ENCODE data around the gene SON.
A peak's percentile ranks its signal among the peaks of the same experiment; 100 is the strongest.
"Not testable (repeated sequence)": the region's sequence is repeated elsewhere in the genome, so short reads cannot be mapped to it uniquely, and the experiment has no call there.

SON gene

DNA sequence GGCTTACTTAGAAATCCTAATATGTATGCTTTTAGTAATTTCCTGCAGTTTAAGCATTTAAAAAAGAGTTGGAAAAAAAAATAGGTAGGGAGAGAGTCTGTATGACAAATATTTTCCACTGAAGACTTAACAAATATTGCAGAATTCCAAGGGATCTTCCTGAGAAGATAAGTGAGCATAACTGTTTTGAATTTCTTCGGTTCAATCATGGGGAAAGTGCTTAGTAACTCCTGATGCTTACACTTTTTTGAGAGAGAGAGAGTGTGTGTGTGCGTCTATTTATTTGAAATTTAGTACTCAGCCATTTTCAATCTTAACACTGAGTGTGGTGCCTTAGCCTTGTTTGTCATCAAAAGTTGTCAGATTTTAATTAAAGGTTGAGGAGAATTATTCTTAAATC lies 18.5 kb downstream of the SON start:
- in situ Hi-C loops (cut with HindIII; ENCODE audit: low pct_unique_long_range_greater_than_20kb, low sequenced_read_pairs): no loop called here
- DNase-seq (ENCODE audit: low read depth in 1 of 2, low spot score in 1 of 2): no peak
- TF ChIP-seq JUND (IDR thresholded peaks at IDR 0.05; ENCODE audit: low read depth): no peak

DNA sequence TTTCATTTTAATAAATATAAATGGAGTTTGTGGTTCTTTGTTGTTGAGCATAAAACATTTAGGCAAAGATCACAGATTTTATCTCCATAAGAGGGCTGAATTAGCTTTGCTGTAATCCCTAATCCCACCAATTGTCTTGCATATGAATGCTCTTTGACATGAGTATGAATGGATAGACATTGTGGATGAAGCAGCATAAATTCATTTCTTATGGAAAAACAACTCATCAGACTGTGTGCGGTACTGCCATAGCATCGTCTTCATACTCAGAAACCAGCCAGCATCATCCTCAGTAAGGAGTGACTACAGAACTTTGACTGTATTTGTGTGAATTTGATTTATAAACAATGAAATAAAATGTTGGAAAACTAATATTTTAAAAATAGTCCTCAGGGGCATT lies 19.6 kb downstream of the SON start:
- TF ChIP-seq JUND (IDR thresholded peaks at IDR 0.05; ENCODE audit: low read depth): no peak
- in situ Hi-C loops (cut with HindIII; ENCODE audit: low pct_unique_long_range_greater_than_20kb, low sequenced_read_pairs): no loop called here
- no peak for DNase-seq (ENCODE audit: low read depth in 1 of 2, low spot score in 1 of 2)

DNA sequence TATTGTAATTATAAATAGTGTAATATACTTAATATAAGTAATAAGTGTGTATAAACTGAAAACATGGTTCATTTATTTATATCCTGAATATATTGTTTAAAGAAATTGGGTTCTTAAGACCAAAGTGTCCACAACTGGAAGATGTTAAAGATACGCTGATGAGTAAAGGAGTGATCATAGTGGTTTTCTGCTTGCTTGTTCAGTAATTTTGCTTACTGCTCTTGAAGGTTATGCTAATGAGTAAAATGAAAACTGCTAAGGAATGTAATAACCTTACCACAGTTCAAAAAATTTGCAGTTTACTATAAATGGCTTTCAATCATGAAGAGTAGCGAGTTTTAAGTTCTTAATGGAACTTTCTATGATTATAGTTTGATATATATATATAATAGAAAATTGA lies 23.7 kb downstream of the SON start:
- in situ Hi-C loops (cut with HindIII; ENCODE audit: low pct_unique_long_range_greater_than_20kb, low sequenced_read_pairs): no loop called here
- no peak for TF ChIP-seq JUND (IDR thresholded peaks at IDR 0.05; ENCODE audit: low read depth)
- DNase-seq (ENCODE audit: low read depth in 1 of 2, low spot score in 1 of 2): no peak

DNA sequence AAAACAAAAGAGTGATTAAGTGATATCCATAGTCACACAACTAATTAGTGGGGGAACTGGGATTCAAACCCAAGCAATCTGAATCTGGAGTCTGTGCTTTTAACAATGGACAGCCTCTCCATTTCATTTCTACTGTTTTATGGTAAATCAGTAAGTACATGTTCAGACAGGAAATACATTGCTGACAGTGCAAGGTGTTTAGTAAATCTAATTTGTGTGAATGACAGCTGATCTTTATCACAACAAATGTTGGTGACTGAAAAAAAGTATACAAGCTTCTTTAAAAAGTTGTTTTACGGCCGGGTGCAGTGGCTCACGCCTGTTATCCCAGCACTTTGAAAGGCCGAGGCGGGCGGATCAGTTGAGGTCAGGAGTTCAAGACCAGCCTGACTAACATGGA lies 25.1 kb downstream of the SON start:
- no peak for TF ChIP-seq JUND (IDR thresholded peaks at IDR 0.05; ENCODE audit: low read depth)
- in situ Hi-C loops (cut with HindIII; ENCODE audit: low pct_unique_long_range_greater_than_20kb, low sequenced_read_pairs): no loop called here
- DNase-seq (ENCODE audit: low read depth in 1 of 2, low spot score in 1 of 2): no peak

DNA sequence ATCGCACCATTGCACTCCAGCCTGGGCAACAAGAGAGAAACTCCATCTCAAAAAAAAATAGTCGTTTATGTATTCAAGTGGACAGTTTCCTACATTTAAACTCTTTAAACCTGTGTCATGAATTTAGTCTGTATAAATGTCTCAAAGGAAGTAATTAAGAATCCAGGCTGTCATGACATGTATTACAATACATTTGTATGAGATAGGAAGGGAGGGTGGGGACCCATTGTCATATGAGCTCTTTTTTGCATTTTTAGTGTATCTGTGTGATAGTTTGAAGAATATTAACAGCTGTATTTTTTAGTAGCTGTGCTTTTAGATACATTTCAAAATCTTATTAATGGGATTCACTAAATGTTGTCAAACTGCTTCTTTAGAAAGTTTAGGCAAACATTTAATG lies 25.6 kb downstream of the SON start:
- no peak for TF ChIP-seq JUND (IDR thresholded peaks at IDR 0.05; ENCODE audit: low read depth)
- in situ Hi-C loops (cut with HindIII; ENCODE audit: low pct_unique_long_range_greater_than_20kb, low sequenced_read_pairs): no loop called here

DNA sequence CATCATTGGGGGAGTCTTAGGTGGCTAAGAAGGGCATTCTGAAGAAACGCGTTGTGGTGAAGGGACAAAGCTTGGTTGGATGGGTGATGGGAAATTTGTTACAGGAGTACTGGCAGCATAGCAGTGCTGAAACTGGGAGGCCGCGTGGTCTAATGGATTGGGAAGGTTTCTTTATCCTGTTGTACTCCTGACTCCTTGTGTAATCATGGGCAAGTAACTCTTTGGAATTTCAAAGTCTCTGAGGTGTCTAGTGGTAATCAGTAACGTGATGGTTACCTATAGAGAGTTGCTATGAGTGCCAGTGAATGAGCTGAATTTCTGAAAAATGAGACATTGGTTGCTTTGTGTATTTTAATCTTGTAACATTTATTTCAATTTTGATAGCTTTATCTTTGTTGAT lies 27.2 kb downstream of the SON start:
- DNase-seq (ENCODE audit: low read depth in 1 of 2, low spot score in 1 of 2): no peak
- in situ Hi-C loops (cut with HindIII; ENCODE audit: low pct_unique_long_range_greater_than_20kb, low sequenced_read_pairs): no loop called here
- TF ChIP-seq JUND (IDR thresholded peaks at IDR 0.05; ENCODE audit: low read depth): no peak

More for the DNA sequence above, 25.6 kb downstream of the SON start:
- DNase-seq (ENCODE audit: low read depth in 1 of 2, low spot score in 1 of 2): no peak

DNA sequence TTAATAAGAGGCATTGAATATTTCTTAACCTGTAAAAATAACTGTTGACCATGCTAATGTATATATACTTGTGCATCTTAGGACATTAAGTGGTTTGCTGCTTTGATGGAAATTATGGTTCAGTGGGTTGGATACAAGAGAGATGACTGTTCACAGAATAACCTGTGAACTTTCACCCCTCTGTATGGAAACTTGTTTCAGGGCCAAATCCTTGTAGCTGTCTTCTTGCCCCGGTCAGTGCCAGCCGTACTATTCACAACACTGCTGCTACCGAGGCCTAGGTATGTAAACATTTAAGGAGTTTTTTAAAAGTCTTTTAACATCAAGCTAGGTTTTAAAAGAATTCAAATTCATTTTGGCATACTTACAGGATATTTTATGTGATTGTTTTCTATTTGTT lies 29.5 kb downstream of the SON start:
- in situ Hi-C loops (cut with HindIII; ENCODE audit: low pct_unique_long_range_greater_than_20kb, low sequenced_read_pairs): no loop called here
- no peak for TF ChIP-seq JUND (IDR thresholded peaks at IDR 0.05; ENCODE audit: low read depth)
- no peak for DNase-seq (ENCODE audit: low read depth in 1 of 2, low spot score in 1 of 2)

DNA sequence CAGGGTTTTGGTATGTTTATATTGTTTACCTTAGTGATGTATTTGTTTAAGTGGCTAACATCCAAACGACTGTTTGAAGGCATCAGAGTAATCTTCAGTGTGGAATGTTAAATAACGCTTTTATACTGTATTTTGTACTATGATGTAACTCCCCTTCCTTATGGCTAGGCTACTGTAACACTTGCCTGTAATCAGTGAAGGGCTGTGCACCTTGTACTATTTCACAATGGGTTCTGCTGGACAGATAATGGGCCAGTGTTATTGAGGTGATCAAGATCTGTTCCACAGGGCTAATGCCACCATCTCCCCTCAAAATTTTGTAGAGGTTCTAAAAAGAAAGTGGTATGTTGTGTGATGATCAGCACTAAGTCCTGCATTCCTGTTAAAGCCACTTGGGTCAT lies 33.9 kb downstream of the SON start:
- in situ Hi-C loops (cut with HindIII; ENCODE audit: low pct_unique_long_range_greater_than_20kb, low sequenced_read_pairs): not testable (repeated sequence)
- peak; percentile 24; the same call in 1 of the 2 replicates for TF ChIP-seq JUND (IDR thresholded peaks at IDR 0.05; ENCODE audit: low read depth)
- DNase-seq (ENCODE audit: low read depth in 1 of 2, low spot score in 1 of 2): peak in 1 of 2 experiments; percentile 44

DNA sequence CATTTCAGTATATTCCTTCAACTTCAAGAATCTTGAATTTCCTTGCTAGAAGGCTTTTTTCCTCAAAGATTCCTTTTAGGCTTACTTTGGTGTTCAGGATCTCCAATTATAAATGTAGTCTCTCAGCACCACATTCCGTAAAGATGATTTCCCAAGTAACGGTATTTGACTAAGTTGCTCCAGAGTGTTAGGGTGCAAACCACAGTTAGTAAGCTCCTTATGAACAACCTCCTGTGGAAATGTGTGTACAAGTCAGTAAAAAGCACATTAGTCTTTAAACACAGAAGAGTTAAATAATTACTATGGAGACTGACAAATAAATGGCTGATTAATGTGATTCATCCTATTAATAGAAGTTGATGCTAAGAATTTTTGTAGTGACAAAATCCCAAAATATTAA lies 35.4 kb downstream of the SON start:
- TF ChIP-seq JUND (IDR thresholded peaks at IDR 0.05; ENCODE audit: low read depth): no peak
- in situ Hi-C loops (cut with HindIII; ENCODE audit: low pct_unique_long_range_greater_than_20kb, low sequenced_read_pairs): no loop called here
- DNase-seq (ENCODE audit: low read depth in 1 of 2, low spot score in 1 of 2): no peak

DNA sequence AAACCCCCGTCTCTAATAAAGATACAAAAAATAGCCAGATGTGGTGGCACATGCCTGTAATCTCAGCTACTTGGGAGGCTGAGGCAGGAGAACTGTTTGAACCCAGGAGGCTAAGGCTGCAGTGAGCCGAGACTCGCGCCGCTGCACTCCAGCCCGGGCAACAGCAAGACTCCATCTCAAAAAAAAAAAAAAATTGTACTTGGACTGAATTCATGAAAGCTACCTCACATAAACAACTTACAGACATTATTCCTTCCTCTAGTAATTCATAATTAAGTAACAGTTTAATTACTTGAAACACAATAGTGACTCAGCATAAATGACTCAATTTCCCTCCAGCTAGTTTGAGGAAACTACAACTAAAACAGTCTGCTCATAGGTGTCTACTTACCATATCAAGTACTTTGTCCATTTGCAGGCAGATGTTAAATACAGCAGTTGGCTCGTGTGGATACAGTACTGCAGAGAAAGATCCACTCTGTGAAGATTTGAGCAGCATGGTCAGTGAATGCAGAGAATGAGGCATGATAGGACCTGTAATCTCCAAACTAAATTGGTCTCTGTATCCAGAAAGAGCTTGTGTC lies 36.2 kb downstream of the SON start:
- in situ Hi-C loops (cut with HindIII; ENCODE audit: low pct_unique_long_range_greater_than_20kb, low sequenced_read_pairs): no loop called here
- no peak for TF ChIP-seq JUND (IDR thresholded peaks at IDR 0.05; ENCODE audit: low read depth)
- no peak for DNase-seq (ENCODE audit: low read depth in 1 of 2, low spot score in 1 of 2)

DNA sequence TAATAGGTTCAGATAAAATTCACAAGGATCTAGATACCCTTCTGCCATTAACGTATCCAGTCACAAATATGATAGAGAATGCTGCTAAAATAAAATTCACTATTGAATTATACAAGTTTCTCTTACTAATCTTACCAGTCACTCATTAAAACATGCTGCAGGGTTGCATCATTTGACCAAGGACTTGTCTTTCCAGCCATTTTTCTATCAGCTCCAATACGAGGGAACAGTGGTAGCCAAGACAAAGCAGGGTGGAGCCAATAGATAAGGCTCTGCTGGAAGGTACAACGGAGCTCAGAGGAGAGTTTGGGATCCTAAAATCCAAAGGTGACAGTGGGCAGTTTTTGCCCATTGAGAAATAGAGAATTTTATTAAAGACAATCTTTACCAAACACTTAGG lies 41.6 kb downstream of the SON start:
- in situ Hi-C loops (cut with HindIII; ENCODE audit: low pct_unique_long_range_greater_than_20kb, low sequenced_read_pairs): no loop called here
- TF ChIP-seq JUND (IDR thresholded peaks at IDR 0.05; ENCODE audit: low read depth): no peak

DNA sequence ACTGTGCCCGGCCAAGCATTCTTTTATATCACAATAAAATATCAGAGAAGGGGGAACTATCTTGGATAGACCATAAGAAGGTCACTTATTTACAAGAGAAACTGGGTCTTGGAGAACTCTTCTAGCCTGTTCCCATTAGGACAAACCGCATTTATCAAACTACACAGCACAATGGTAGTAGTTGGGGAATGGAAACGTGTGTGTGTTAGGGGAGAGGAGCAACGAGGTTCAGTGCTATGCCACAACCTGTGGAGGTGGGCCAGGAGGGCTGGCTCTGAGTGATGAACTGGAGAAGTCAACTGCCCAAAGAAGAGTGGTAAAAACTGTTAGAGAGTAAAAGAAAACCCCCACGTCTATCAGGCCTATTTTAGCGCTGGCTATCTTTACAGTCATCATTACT lies 44.1 kb downstream of the SON start:
- TF ChIP-seq JUND (IDR thresholded peaks at IDR 0.05; ENCODE audit: low read depth): no peak
- DNase-seq (ENCODE audit: low read depth in 1 of 2, low spot score in 1 of 2): no peak
- in situ Hi-C loops (cut with HindIII; ENCODE audit: low pct_unique_long_range_greater_than_20kb, low sequenced_read_pairs): no loop called here

More for the DNA sequence above, 41.6 kb downstream of the SON start:
- no peak for DNase-seq (ENCODE audit: low read depth in 1 of 2, low spot score in 1 of 2)

DNA sequence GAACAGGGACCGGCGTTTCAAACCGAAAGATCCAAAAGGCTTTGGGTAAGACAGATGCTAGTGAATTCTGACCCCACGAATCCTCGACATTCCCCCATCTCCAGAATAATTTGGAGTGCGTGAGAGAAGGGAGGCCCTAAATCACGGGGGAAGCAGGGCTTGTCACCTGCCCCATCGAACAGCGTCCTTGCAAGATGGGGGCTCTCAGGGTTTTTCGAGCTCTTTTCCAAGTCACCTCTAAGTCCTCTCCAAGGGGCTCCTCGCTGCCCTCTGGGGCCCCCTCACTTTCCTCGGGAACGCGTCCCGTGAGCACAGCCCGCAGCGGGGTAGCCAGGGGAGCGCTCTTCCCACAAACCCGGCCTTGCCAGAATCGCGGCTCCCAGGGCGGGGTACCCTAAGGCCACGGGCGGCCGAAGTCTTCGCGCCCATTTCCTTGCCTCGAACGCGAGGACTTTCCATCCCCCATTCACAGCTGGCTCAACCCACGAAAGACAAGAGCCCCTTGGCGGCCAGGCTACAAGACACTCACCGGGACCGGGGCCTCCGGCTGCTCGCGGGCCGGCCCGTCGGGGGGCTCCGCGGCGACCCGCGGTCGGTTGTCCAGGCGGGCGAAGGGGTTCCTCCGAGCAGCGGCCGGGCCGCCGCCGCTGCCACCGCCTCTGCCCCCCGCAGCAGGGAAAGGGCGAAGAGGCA lies 45.1 kb downstream of the SON start:
- in situ Hi-C loops (cut with HindIII; ENCODE audit: low pct_unique_long_range_greater_than_20kb, low sequenced_read_pairs): no loop called here
- no peak for TF ChIP-seq JUND (IDR thresholded peaks at IDR 0.05; ENCODE audit: low read depth)
- DNase-seq (ENCODE audit: low read depth in 1 of 2, low spot score in 1 of 2): peak; percentile 56 to 69
